CD4-positive, alpha-beta T cell treated with Interferon gamma for 1 hour (primary cell): ENCODE measurements around the gene PRKN.

Source experiments
- DNase-seq: peaks from one replicate; pipeline ENCODE4 v3.0.0-alpha.2; 2020

PRKN gene

DNA sequence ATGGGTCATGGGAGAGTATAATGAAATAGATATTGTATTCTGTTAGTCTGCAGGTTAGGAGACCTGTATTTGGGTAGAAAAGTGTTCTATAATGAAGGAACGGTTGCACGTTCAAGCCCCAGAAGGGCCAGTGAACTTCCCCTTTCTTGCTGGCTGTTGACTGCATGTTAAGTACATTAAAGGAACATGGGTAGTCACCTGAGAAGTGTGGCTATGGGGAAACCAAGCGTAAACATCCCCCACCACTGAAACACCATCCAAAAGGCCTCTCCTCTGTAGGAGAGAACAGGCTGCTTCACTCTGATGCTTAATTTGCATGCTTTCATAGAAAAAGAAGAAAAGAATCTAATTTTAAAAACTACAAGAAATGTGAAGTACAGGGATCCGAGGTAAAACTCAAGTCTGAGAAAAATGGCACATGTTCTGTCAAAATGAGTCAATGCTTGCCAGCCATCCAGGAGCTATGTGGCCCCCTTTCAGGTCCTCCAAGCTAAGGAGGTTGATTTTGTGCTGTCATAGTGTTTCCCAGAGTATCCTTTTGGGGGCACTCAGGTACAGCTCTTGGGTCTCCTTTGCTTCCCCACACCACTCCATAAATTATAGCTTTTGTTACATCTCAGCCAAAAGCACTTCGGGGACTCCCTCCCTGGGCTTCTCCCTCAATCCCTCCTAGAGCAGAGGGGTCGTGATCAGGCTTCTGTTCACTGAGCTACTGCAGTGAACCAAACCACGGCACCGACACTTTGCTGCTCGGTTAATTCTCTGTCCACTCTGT, 1170.0 kb downstream of the PRKN start:
- DNase-seq, result no peak

DNA sequence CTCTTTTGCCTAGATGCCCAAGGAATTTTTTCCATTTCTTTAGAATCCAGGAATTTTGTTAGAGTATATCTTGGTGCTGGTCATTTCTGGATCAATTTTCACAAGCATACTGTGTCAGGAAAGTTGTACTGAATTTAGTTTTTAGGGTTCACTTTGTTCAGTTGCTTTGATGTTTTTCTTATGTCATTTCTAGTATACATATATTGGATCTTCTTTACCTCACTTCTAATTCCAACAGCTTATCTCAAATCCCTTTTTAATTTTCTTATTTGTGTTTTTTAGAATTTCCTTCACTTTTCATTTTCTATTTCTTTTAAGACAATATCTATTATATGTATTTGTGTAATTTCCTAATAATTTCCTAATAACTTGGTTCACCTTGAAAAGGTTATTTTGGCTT, 1172.7 kb downstream of the PRKN start:
- DNase-seq, result no peak

DNA sequence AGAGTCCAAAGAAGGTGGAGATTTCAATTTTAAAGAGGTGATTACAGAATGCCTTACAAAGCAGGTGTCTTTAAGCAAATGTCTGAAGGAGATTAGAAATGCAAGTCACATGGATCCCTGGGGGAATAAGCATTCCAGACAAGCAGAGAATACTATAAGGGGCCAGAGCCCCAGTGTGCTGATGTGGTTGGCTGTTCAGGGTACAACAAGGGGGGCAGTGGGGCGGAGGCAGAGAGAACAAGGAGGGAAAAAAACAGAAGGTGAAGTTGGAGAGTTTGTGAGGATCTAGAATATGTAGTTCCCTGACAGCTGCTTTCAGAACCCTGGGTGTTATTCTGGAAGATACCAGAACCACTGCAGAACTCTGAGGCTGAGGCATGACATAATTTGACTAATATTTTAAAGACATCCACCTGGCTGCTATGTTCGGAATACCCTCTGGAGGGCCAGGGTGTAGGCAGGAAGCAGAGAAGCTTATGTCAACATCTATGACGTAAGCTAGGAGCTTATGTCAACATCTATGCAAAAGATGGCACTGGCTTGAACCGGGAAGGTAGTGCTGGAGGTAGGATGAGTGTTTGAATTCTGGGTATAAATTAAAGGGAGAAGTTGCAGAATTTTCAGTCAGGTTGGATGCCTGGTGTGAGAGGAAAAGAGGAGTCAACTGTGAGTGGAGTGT, 1177.5 kb downstream of the PRKN start:
- DNase-seq, result no peak

GRCh38 chr6:161548713-161549296, 1178.8 kb downstream of the PRKN start:
- no peak for DNase-seq

GRCh38 chr6:161547617-161548016, 1179.9 kb downstream of the PRKN start:
- DNase-seq, result no peak

GRCh38 chr6:161546632-161547031, 1180.9 kb downstream of the PRKN start:
- DNase-seq, result no peak

DNA sequence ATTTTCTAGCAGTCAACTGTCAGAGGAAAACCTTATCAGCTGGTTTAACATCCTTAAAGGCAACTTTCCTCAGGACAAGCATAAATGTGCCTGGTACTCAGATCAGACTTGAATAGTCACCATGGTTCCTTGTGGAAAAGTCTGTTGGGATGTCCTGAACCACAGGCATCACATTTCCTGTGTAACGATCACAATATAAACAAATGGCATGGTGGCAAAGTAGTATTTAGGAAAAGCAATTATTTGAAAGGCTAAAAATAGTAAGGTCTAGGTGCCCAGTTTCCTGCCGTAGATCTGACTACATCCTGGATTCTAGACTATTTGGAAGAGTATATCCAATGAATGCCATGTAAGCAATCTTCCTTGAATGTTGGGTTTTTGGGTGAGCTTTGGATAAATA, 1181.8 kb downstream of the PRKN start:
- DNase-seq, result no peak

GRCh38 chr6:161544801-161545480, 1182.6 kb downstream of the PRKN start:
- no peak for DNase-seq

DNA sequence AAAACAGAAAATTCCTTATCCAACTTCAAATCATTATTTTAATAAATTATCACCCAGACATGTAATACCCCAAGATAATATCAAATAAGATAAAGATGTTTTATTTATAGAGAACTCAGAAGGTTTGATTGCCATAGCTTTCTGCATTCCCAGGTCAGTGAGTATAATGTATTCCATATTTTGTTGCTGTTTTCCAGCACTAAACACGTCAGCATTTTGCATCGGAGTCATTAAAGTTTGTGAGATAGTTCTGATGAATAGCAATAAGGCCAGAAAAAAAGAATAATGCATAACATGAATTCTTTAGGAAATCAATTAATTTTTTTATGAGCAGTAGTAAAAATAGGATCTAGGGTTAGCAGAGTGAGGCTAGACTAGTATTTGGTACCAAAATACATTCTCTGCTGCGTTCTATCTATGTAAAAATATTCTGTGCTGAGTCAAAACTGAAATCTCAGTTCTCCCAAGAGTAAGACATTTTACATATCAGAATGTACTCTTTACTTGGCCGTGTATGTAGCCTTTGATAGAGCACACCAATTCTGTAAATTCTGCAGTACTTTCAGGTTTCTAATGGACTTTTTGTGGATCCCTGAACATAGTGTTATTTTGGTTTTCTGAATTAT, 1183.8 kb downstream of the PRKN start:
- DNase-seq, result no peak

- no peak for DNase-seq
Measured at GRCh38 chr6:161542346-161542980, 1185.1 kb downstream of the PRKN start.

DNA sequence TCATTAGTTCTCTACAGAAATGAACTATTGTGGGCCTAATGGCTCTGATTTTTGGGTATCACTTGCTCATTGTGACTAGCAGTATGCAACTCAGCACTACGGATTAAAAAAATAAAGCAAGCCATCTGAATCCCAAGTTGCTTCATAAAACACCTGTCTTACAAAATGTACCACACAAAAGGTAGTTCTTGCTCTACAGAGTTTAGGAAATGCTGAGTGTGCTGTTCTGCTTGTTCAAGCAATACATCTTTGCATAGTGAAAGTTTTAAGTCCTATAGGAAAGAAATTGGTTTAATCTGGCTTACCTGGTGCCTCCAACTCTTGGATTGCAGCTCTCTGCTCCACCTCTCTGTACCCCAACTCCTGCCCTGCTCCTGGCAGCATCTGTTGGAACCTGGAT, 1187.0 kb downstream of the PRKN start:
- no peak for DNase-seq

- DNase-seq, result no peak
Measured at GRCh38 chr6:161536224-161536630, 1191.3 kb downstream of the PRKN start.

DNA sequence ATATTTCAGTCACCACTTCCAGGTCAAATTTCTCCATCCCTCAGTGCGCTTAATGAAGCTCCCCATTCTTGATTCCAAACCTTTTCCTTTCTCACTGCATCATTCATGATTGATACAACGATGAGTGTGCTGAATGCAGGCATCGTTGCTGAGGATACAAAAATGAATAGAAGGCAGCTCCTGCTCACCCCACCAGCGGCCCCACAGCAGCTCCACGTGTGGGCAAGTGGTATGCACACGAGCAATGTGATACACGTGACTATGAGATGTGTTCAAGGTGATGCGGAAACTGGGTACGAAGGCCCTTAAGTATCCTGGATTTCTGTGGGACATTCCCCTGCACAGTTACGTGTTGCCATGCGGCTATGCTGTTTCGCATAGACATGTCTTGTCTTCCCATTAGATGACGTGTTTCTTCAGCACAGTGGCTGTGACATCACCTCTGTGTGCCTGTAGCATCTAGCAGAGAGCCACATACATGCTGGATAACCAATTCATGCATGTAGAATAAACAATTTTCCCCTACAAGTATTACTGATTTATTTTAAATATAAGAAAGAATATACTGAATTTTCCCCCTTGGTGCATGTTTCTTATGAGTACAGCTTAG, 1193.2 kb downstream of the PRKN start:
- no peak for DNase-seq

- DNase-seq, result no peak
Measured at GRCh38 chr6:161533266-161533665, 1194.3 kb downstream of the PRKN start.

DNA sequence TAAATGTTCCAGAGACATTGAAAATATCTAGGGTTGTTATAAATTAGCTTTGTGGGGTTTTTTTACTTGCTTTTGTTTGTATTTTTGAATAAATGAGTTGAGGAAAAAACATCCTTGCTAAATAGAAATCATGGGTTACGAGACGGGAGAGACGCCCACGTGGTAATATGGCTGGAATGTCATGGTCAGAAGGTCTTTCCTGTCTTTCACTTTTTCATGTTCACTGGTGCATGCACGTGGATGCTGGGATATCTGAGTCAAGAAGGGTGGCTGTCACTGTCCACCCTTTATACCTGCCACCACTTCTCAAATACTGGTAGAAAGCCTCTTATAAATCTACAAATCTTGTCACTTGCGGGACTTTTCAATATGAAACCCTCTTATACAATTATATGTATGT, 1195.0 kb downstream of the PRKN start:
- DNase-seq, result no peak

DNA sequence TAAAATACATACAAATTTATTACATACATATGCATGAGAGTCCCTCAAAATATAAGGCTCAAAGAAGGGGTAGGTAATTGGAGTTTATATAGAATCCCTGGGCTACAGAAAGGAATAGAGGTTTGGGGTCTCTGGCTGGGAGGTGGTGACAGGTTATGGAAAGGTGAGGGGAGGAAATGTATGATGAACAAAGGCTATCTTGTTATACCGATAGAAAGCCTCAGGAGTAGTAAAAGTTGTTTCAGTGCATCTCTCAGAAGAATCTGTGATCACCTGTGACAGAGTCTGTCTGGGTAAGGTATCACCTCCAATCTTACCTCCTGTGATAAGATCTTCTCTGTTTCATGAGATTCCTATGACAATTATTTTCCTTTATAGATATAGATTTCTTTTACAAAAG, 1200.8 kb downstream of the PRKN start:
- DNase-seq, result no peak

- no peak for DNase-seq
Measured at GRCh38 chr6:161523362-161523761, 1204.2 kb downstream of the PRKN start.

- DNase-seq, result no peak
Measured at GRCh38 chr6:161522276-161522675, 1205.3 kb downstream of the PRKN start.

DNA sequence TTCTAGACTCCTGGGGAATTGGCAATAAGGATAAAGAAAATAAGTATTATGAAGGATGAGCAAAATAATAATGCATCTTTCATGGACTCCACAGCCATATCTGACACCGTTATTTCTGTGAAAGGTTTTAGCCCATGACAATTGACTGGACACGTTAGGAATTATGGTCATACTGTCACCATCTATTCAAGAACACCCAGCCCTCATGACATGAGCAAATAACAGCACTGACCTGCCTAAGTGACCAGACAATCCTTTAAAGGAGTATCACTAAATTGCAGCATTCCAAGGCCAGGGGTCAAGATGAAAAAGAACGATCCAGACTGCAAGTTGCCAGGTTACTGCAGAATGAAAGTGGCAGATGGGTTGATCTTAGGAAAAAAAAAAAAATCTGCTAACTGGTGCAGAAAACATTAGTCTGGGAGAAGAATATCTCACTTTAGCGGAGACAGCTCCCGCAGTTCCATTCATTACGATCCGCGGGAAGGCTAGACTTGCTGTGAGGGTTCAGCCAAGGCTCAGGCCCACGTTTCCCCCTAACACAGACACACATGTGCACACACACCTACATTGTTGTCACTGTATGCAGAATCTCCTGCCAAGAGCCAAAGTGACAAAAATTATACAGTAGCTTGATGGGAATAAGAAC, 1216.0 kb downstream of the PRKN start:
- DNase-seq, result no peak

- DNase-seq, result no peak
Measured at GRCh38 chr6:161508341-161508740, 1219.2 kb downstream of the PRKN start.

DNA sequence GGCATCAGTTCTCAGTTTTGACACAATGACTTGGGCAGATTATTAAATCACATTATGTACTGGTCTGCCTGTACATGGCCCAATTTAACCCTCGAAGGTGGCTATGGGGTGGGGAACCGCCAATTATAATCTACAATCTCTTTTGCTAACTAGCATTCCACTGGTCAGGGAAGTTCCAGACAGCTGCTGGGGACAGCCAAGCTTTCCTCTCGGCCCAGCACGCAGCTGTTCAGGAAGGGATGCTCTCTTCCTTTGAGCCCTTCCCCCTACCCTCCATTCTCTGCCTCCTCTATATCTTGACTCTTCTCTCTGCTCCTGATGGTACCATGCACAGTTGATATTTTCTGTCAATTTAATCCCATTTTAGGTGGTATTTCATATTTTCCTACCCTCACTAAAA, 1220.2 kb downstream of the PRKN start:
- no peak for DNase-seq

GRCh38 chr6:161503570-161503969, 1224.0 kb downstream of the PRKN start:
- no peak for DNase-seq
